GM21619 (cell line): ENCODE data around the gene SLC6A19.

Source experiments
- ATAC-seq: cut with Tn5 transposase; IDR thresholded peaks from one replicate; pipeline ENCODE4 v1.9.1; 2021; ENCODE audit not compliant: unreplicated experiment

SLC6A19 gene

DNA sequence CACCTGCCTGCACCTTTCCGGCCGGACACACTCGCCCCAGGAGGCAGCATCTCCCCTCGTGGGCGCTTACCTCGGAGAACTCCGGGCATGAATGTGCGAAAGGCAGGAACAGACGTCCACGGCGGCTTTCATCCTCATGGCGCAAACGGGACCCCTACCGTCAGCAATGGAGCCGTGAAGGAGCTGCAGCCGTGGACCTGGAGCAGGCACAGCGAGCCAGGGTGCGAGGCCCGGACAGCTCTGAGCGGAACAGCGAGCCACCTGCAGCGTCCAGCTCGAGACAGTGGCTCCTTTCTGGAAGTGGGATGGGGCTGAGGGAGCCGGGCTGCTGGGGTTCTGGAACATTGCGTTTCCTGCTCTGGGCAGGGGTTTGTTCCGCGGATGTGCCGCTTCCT, 7.8 kb upstream of the SLC6A19 start:
- no peak for ATAC-seq

DNA sequence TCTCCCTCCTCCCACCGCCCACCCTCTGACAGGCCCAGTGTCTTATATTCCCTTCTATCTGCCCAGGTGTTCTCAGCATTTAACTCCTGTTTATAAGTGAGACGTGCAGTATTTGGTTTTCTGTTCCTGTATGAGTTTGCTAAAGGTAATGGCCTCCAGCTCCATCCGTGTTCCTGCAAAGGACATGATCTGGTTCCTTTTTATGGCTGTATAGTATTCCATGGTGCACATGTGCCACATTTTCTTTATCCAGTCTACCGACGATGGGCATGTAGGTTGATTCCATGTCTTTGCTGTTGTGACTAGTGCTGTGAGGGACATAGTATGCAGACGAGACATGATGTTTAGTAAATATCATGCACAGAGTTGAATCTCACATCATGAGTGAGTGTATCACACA, 7.0 kb upstream of the SLC6A19 start:
- ATAC-seq: no peak

DNA sequence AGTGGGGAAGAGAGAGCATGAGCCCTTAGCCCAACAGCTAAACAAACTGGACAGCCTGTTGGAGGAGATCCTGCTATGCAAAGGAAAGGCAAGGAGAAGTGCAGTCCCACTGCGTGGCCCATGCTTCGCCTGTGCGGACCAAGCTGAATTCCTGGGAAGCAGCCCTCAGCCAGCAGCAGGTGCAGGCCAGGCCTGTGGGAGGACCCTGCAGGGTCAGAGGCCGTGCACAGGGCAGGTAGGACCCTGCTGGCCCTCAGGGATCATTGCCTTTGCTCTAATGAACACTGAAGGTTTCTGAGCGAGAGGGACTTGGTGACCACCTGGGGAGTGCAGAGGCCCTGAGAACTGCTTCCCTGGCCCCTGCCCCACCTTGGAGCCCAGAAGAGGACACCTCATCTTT, 6.0 kb upstream of the SLC6A19 start:
- ATAC-seq: no peak

DNA sequence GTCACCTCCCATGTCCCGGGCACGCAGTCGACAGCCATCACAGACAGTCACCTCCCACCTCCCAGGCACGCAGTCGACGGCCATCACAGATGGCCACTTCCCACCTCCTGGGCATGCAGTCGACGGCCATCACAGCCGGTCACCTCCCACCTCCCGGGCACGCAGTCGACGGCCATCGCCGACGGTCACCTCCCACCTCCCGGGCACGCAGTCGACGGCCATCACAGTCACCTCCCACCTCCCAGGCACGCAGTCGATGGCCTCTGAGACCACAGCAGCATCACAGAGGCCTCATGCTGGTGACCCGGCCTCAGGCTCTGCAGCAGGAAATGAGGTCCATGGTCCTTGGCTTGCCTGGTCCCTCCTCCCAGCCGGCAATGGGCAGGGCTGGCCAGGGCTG, 5.5 kb upstream of the SLC6A19 start:
- no peak for ATAC-seq

DNA sequence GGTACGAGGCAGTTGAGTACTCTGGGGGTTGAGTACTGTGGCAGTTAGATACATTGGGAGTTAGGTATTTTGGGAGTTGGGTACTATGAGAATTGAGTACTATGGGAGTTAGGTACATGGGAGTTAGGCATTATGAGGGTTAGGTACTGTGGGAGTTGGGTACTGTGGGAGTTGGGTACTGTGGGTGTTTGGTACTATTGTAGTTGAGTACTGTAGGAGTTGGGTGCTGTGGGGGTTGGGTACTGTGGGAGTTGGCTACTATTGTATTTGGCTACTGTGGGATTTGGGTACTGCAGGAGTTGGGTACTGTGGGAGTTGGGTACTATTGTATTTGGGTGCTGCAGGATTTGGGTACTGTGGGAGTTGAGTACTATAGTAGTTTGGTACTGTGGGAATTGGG, 4.8 kb upstream of the SLC6A19 start:
- no peak for ATAC-seq

DNA sequence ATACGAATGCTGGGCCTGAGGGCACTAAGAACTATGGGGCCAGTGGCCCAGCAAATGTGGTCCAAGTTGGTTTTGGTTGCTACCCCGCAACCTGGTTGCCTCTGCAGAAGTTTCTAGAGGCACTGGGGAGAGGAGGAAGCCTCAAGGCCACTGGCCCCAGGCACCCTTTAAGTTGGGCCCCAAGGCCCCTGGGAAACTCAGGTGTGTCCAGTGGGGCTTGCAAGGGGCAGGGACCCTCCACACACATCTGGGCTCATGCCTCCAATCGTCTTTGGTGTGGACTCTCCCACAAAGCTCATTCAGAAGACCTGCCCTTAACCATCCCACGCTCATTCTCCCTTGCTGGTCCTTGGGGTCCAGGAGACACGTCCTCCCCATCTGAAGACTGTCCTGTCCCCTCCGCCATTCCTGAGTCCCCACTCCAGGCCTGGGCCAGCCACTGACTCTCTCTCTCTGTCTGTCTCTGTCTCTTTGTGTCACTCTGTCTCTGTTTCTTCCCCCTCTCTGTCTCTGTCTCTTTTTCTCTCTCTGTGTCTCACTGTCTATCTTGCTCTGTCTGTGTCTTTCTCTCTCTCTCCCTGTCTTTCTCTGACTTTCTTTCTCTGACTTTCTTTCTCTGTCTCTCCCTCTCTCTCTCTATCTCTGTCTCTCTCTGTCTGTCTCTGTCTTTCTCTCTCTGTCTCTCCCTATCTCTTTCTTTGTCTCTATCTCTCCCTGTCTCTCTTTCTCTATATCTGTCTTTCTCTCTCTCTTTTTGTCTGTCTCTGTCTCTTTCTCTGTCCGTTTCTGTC, 3.3 kb upstream of the SLC6A19 start:
- ATAC-seq: no peak

DNA sequence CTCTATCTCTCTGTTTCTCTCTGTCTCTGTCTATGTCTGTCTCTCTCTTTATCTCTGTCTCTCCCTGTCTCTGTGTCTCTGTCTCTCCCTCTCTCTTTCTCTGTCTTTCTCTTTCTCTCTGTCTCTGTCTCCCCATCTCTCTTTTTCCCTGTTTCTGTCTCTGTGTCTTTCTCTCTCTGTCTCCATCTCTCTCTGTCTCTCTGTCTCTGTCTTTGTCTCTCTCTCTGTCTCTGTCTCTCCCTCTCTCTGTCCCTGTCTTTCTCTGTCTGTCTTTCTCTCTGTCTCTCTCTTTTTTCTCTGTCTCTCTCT, 2.1 kb upstream of the SLC6A19 start:
- ATAC-seq: no peak

DNA sequence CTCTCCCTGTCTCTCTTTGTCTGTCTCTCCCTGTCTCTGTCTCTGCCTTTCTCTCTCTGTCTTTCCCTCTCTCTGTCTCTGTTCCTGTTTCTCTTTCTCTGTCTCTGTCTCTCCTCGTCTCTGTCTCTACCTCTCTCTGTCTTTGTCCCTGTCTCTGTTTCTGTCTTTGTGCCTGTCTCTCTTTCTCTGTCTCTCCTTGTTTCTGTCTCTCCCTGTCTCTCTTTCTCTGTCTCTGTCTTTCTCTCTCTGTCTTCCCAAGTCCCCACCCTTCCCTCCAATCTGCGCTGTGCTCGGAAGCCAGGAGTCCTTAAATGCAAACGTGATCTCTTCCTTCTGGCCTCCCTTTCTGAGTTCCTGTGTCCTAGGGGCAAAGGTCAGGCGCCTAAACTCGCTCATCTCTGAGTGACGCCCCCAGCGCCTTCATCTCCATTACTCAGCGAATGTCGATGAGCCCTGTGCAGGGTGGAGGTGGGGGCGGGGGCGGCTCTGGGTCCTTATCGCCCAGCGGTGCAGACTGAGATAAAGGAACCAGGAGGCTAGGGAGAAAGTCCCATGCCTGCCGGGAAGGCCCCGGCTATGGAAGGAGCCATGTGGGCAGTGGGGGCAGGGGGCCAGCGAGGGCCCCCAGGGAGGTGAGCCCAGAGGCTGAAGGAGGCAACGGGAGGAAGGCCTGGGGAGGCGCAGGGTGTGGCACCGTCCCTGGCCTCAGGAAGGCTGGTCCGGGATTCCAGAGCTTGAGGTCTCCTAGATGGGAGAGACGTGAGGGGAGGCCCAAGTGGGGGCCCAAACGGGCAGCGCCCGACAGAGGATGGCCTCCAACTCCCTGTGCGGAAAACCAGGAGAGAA, 1.5 kb upstream of the SLC6A19 start:
- no peak for ATAC-seq

DNA sequence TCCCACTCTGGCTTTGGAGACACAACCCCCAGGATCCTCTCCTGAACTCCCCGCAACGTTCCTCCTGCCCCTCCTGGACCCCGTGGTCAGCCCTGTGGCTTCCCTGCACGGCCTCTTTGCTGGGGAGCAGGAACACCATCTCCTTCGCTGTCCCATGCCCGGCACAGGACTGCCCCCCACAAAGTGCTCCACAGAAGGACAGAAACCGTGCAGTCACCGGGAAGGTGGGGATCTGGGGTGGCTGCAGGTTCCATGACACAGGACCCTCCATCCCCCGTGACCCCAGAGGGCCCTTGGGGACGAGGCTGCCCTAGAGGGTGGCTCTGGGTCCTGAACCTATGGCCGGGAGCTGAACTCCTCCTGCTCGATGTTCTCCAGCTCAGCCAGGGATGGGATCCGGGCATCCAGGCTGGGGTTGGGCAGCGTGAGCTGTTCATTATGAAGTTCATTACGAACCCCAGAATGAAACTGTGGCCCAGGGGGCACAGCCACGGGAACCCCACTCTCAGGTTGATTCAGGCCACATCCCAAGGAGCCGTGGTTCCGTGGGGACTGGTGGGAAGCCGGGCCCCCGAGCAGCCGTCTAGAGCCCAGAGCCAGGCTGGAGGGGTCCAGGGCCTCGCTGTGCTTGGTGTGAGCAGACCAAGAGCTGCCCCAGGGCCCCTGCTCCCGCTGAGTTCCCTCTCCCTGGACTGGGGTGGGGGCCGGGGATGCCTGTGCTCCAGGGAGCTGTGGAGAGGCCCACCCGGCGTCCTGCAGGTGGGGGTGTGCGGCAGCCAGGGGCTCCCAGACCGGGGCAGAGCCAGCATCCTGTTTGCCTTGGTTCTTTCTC, 684 bp upstream of the SLC6A19 start:
- no peak for ATAC-seq

DNA sequence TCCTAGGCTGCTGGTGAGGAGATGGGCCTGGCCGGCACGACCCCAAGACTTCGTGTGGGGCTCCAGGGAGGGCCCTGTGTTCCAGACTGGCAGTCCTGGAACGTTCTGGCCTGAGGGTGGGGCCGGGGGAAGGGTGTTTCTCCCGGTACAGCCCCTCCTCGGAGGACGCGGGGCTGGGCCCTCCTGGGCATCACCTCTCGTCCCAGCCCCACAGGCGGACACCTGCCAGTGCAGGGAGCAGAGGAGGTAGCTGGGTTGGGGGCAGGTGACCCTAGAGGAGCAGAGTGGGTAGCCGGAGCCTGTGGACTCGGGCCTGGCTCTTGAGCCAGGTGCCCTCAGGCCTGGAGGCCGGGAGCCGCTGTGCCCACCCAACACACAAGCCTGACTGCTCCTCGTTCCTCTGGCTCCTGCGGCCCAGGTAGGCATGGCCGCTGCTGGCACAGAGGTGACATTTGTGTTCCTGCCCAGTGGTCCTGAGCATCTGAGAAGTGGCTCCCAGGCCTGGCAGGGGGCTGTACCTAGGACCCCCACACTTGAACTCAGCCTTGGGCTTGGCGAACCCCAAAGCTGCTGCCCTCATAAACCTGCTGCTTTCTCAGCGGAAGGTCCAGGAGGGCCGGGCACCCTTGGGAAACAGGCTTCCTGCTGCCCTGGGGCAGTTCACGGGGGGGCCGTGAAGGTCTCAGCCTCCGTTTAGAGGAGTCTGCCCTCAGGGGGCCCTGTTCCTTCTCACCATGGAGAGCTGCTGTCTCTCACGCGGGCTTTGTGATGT, 817 bp downstream of the SLC6A19 start:
- no peak for ATAC-seq

DNA sequence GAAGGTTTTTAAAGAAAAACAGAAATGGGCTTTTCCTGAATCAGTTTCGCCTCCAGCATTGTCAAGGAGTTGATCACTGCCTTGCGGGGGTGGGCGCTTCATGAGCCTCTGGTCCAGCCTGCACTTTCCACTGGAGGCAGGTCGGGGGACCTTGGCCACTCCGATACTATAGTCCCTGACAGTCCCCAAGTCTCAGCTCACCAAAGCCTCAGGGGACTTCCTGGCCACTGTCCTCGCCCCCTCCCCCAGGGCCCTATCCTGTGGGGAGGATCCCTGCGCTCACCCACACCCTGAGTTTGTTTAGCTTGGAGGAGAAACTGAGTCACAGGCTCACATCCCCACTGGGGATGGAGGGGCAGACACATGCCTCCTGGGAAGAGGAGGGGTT, 1.4 kb downstream of the SLC6A19 start:
- no peak for ATAC-seq

DNA sequence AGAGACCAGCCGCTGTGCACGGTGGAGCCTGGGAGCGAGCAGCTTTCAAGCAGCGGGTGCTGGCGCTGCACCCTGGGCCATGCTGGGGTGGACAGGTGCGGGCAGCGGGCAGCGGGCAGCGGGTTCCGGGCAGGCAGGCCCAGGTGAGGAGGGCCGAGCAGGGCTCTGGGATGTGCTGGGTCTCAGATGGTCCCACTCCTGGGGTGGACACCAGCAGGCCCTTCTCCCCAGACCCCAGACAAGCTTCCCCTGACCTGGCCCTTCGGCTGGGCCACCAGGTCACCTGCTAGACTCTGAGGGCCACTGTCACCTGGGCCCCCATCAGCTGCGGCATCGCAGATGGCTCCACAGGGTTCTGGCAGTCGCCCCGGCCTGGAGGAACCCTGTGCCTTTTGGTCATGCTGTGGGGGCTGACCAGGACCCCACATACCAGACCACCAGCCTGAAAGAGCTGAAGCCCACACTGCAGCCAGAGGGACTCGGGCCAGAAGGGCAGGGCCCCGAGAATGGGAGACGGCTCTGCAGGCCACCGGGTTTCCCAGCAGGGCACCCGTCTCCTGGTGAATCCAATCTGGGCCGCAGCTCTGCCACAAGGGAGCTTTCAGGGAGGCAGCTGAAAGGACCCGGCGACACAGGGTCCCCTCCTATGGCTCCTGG, 2.0 kb downstream of the SLC6A19 start:
- no peak for ATAC-seq

DNA sequence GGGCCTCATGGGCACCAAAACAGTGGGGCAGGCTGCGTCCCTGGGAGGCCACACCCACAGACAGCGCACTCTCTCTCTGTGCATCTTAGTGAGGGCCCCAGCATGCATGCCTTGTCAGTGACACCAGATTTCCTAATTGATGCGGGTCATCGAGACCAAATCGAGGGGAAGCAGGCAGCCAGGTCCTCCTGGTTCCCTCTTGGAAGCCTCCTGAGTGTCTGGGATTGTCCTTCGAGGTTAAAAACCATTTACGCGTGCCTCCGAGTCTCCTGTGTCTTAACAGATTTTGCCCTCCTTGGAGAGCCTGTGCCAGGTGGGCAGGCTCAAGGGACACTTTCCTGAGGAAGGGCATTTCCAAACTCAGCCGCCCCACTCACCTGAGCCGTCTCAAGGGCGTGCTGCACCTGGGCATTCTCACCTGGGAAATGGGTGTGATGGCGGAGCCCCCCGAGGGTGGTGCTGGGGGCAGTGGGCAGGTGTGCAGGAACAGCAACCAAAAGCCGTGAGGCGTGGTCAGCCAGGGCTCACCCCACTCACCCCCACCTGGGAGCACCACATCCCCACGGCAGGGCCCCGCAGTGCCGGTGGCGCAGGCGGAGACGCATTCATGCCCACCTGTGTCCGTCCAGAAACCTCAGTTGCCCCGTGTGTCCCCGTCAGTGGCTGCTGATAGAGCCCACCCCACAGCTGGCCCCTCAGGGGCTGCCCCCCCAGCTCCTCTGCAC, 2.7 kb downstream of the SLC6A19 start:
- ATAC-seq: no peak

DNA sequence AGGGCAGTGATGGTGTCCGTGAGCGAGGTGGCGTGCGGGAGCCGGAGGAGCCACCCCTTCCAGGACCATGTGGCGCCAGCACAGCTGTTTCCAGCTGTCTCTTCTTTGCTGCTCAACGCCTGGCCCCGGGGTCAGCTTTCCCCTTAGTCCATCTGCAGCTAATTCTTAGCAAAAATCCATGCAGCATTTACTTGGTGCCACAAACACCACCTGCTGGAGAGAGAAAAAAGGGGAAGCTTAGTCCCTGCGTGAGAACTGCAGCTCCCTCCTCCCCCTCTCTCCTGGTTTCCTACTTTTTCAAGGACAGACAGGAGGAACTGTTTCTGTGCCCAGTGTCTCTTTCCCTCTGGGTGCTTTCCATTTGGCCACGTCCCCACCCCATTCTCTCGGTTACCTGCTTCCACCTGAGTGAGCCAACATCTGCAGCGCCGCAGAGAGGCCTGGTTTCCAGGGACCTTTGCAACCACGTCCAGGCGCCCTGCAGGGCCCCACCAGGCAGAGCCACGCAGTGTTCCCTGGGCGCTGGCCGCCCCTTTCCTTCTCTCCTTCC, 3.4 kb downstream of the SLC6A19 start:
- no peak for ATAC-seq

DNA sequence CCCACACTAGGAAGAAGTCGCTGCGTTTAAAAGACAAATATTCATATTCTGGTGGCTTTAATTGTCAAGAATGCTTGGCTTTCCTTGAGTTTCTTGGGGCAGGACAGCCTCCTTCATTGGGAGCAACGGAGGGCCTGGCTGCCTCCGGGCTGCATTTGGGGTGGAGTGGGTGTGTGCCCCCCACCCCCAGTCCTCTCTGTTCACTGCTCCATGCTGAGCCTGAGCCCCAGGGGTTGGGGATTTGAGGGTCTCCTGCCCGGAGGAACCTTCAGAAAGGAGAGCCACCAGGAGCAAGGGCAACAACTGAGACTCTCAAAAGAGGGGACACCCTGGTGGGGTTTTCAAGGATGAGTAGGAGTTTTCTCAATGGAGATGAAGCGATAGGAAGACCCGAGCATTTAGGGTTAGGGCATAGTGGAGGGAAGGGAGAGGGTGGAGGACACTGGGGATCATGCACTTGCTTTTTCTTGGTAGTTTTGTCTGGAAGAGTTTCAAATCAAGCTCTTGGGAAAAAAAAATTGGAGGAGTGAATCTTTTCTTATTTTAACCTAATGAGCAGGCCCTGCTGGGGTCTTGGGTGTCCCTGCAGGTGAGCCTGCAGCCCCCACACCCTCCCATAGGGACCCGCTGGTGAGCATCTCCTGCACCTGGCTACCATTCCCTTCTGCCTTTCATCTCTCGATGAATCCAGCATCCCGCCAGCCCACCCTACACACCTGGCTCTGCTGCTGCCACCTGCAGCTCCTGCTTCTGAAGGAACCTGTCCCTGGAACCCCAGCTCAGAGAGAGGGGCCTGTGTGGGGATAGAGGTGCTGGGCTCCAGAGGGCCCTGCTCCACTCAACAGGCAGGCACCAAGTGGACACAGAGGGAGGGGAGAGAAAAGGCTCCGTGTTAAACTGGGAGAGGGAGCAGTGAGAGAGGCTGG, 4.1 kb downstream of the SLC6A19 start:
- ATAC-seq: no peak

DNA sequence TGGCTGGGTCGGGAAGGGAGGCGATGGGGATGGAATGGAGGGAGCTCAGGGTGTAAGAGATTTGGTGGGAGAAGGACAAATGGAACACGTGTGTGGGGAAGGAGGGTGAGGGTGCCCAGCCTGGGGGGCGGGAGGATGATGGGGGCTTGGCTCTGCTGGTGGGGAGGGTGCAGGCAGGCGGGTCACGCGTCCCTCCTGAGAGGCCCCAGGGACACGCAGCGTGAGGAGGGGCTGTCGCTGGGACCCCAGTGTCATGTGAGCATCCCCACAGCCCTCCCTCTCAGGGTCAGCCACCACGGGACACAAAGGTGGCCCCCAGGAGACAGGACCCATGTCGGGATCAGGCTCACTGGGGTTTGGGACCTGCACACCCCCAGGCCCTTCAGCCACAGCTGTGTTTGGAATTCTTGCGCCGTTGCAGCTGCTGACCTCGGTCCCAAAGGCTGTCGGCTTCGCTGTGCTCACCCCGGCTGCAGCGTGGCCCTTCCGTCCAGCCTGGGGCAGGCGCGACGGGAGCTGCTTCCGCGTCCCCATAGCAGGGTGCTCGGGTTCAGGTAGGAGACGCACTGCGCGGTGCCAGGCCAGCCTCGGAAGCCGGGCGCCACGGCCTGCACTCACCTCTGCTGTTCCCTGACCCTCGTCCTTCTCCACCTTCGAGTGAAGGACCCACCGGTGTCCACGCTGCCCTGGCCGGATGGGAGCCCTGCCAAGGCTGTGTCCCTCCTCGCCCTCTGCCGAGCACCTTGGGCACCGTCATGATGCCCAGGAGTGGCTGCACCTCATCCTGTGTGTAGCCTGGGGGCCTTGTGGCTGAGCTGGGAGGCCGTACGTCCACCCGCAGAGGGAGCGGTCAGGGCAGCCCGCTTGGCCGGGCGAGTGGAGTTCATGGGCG, 5.4 kb downstream of the SLC6A19 start:
- no peak for ATAC-seq

DNA sequence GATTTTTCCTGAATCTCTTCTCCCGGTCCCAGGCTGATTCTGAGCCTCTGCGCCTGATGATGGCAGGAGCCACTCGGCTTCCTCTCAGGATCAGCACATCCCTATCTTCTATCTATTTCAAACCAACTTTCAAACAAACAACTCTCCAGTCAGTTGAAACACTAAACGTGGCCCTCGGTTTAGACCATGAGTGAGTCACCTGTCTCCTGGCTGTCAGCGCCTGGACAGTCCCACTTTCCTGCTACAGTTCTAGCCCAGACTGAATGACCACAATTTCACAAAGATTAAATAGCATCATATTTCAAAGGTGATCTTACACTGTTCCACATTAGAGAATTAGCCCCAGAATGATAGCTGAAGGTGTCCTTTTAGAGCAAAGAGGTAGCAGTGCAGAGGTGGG, 6.2 kb downstream of the SLC6A19 start:
- no peak for ATAC-seq
